Endothelial cell of umbilical vein (primary cell): ENCODE measurements around the gene SLC25A17. TPM values are rescaled to one million over a fixed set of nuclear protein-coding genes. Genes with fewer than 3 reads are reported as not detected.

Experiments
- BruUV-seq: library from RNA; stranded (reverse); fragments of 400-500 nt; replicated peaks from 2 replicates; lab custom pipeline; 2021; lab: Mats Ljungman, UMichigan
- CTCF ChIA-PET: fragments of 300-600, 350-600 bp; sonication (Branson Sonifier 250); formaldehyde crosslinking; loops from one replicate; lab custom pipeline; 2021; ENCODE audit warnings: antibody characterized with exemption, inconsistent platforms; lab: Charles Lee
- POLR2A ChIA-PET: fragments of 300-600, 350-600 bp; sonication (Branson Sonifier 250); formaldehyde crosslinking; loops from one replicate; lab custom pipeline; 2021; ENCODE audit warnings: antibody characterized with exemption, inconsistent platforms; lab: Charles Lee
- DNase-seq: peaks from one replicate; pipeline ENCODE4 v3.0.0-alpha.2; 2011; ENCODE audit warnings: low read depth, low spot score
- FAIRE-seq: peaks from 2 replicates; lab custom pipeline; 2011; peaks lifted over from hg19 to GRCh38; lab: Jason Lieb, UNC
- H2AFZ ChIP-seq: 2 replicates; pipeline ENCODE4 v1.6.0; 2012; ENCODE audit warnings: low read depth, low read length, control low read depth, inconsistent platforms
- H3K27ac ChIP-seq: 2 replicates; pipeline ENCODE4 v1.5.1; 2011; ENCODE audit warnings: low read depth, mild to moderate bottlenecking, control low read depth, low read length, moderate library complexity; ENCODE audit not compliant: insufficient read depth
- H3K27me3 ChIP-seq, 2 experiments: 2 replicates each; pipeline versions ENCODE4 v1.6.0 to v1.6.1; 2011; ENCODE audit warnings: low read length in 2 of 2, mixed read lengths in 1 of 2; ENCODE audit not compliant: control insufficient read depth in 2 of 2, insufficient read depth in 2 of 2
- H3K36me3 ChIP-seq, 2 experiments: 2 replicates in 1 of 2; 3 replicates in 1 of 2; pipeline ENCODE4 v1.5.1; 2011; ENCODE audit warnings: low read length in 2 of 2, mild to moderate bottlenecking in 1 of 2, moderate library complexity in 1 of 2; ENCODE audit not compliant: control insufficient read depth in 2 of 2, insufficient read depth in 2 of 2; ENCODE audit errors: extremely low read depth in 1 of 2
- H3K4me1 ChIP-seq: 3 replicates; pipeline ENCODE4 v1.5.1; 2011; ENCODE audit warnings: mild to moderate bottlenecking, low read length; ENCODE audit not compliant: control insufficient read depth, insufficient read depth; ENCODE audit errors: extremely low read depth
- H3K4me2 ChIP-seq: 2 replicates; pipeline ENCODE4 v1.6.1; 2011; ENCODE audit warnings: low read length, control low read depth, mixed read lengths; ENCODE audit not compliant: insufficient read depth
- H3K4me3 ChIP-seq, 3 experiments: fragments of 200-600 bp in 1 of 3; sonication (generic), shearing (Covaris generic) in 1 of 3; replicated peaks in 1 of 3; 2 replicates each; pipeline ENCODE4 v1.5.1; 2011 to 2016; ENCODE audit warnings: control low read depth in 3 of 3, low read length in 3 of 3, mild to moderate bottlenecking in 2 of 3, inconsistent platforms in 1 of 3, low read depth in 1 of 3, moderate library complexity in 1 of 3; ENCODE audit not compliant: insufficient read depth in 1 of 3
- H3K79me2 ChIP-seq: 2 replicates; pipeline ENCODE4 v1.6.0; 2012; ENCODE audit warnings: low read length, inconsistent platforms; ENCODE audit not compliant: control insufficient read depth, insufficient read depth
- H3K9ac ChIP-seq: replicated peaks from 2 replicates; pipeline ENCODE3; 2011; ENCODE audit warnings: low read length, control low read depth; ENCODE audit not compliant: insufficient read depth; ENCODE audit errors: extremely low read depth
- H3K9me1 ChIP-seq: replicated peaks from 3 replicates; pipeline ENCODE4 v1.6.0; 2011; ENCODE audit warnings: mild to moderate bottlenecking, low read length; ENCODE audit not compliant: control insufficient read depth, insufficient read depth; ENCODE audit errors: extremely low read depth
- H3K9me3 ChIP-seq: replicated peaks from 2 replicates; pipeline ENCODE4 v1.5.1; 2012; ENCODE audit warnings: low read length, inconsistent platforms; ENCODE audit not compliant: control insufficient read depth, insufficient read depth
- H4K20me1 ChIP-seq: replicated peaks from 2 replicates; pipeline ENCODE3; 2011; ENCODE audit warnings: mild to moderate bottlenecking, low read length; ENCODE audit not compliant: control insufficient read depth, insufficient read depth; ENCODE audit errors: extremely low read depth
- EZH2 ChIP-seq: IDR thresholded peaks from 2 replicates; pipeline ENCODE4 v1.6.1; 2012; ENCODE audit warnings: borderline replicate concordance, low read depth, mild to moderate bottlenecking, moderate library complexity, low read length, inconsistent platforms; ENCODE audit not compliant: severe bottlenecking
- FOS ChIP-seq: IDR thresholded peaks from 2 replicates; pipeline ENCODE4 v1.6.1; 2011; ENCODE audit warnings: mild to moderate bottlenecking, low read length, moderate library complexity, borderline replicate concordance; ENCODE audit not compliant: insufficient read depth
- GATA2 ChIP-seq: IDR thresholded peaks from 2 replicates; pipeline ENCODE4 v1.7.0; 2011; ENCODE audit warnings: low read depth, mild to moderate bottlenecking, moderate library complexity, mixed read lengths, low read length; ENCODE audit not compliant: insufficient read length, insufficient read depth
- JUN ChIP-seq: IDR thresholded peaks from 2 replicates; pipeline ENCODE4 v1.6.1; 2011; ENCODE audit warnings: borderline replicate concordance, low read depth; ENCODE audit not compliant: insufficient read length, insufficient read depth
- MYC ChIP-seq: IDR thresholded peaks from one replicate; pipeline ENCODE4 v1.6.1; 2011; ENCODE audit warnings: mild to moderate bottlenecking, low read depth, low read length
- POLR2A ChIP-seq: IDR thresholded peaks from 2 replicates; pipeline ENCODE4 v1.6.1; 2012; ENCODE audit warnings: low read depth, mild to moderate bottlenecking, control low read depth, low read length
- POLR2AphosphoS5 ChIP-seq: IDR thresholded peaks from 2 replicates; pipeline ENCODE4 v1.6.1; 2012; ENCODE audit warnings: low read depth, mild to moderate bottlenecking, control low read depth, low read length, moderate library complexity; ENCODE audit not compliant: insufficient read depth
- dilution Hi-C: fragments of 300-500 bp; cut with MboI; formaldehyde crosslinking; loops from one replicate; pipeline ENCODE4 v1.15.0; 2019; ENCODE audit warnings: low sequenced_read_pairs; ENCODE audit not compliant: extremely low pct_ligation_motif_present
- intact Hi-C: fragments of 100-400 bp; cut with micrococcal nuclease; formaldehyde crosslinking; loops from one replicate; pipeline ENCODE4 v1.10.0; 2022
- polyA plus RNA-seq, 4 experiments: library from polyadenylated mRNA; depleted of rRNA in 3 of 4; stranded (reverse) in 3 of 4; unstranded in 1 of 4; fragments of >200 nt; gene quantifications; 2 replicates each; pipeline versions ENCODE4 v1.2.1 to v1.2.3, GENCODE V29; 2011 to 2012; ENCODE audit warnings: missing spikeins in 1 of 4
- total RNA-seq: library from RNA; stranded (reverse); gene quantifications from 2 replicates; pipeline ENCODE4 v1.2.3, GENCODE V29; 2021
- TF ChIP-seq, protein P1 (sequence below): IDR thresholded peaks from 2 replicates; pipeline ENCODE4 v1.6.1; 2011; ENCODE audit not compliant: insufficient read depth, insufficient read length
- TF ChIP-seq, protein P2 (sequence below), 2 donors: IDR thresholded peaks; 1 replicate in 1 of 2; 2 replicates in 1 of 2; pipeline ENCODE4 v1.5.1; 2011; ENCODE audit warnings: low read length in 2 of 2, mild to moderate bottlenecking in 2 of 2, moderate library complexity in 2 of 2, control low read depth in 1 of 2, inconsistent platforms in 1 of 2, low read depth in 1 of 2; ENCODE audit not compliant: insufficient read depth in 1 of 2; ENCODE audit errors: extremely low read depth in 1 of 2

Gene SLC25A17
- total and polyA plus RNA-seq, 2 donors (not counting 3 experiments of a cell fraction or from before 2014, with no cell fraction given): 12.2 to 25.8 TPM

DNA sequence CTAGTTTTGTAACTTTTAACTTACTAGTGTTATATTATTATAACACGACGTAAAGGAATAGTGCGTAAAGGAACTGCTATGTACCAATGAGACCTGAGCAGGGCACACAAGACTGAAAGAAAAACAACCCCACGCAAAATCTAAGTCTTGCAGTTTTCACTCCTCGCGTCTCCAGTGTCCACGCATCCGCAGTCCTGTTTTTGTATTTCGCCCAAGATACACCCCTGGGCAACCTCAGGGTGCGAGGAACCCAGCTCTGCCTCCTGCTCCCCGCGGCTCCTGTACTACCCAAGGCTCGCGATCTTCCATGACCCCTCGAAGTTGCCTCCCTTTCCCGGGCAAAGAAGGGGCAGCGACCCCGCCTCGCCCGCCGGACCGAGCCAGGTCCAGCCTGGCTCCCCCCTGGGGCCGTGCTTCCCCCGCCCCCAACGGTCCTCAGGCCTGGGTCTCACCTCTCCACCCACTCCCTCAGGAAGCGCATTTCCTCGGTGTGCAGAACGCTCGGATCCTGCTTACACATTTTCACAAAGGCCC, 36.9 kb upstream of the SLC25A17 start:
- TF ChIP-seq, protein P1, sequence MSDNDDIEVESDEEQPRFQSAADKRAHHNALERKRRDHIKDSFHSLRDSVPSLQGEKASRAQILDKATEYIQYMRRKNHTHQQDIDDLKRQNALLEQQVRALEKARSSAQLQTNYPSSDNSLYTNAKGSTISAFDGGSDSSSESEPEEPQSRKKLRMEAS: no peak
- TF ChIP-seq POLR2A: no peak
- no peak for TF ChIP-seq GATA2
- TF ChIP-seq, protein P2, sequence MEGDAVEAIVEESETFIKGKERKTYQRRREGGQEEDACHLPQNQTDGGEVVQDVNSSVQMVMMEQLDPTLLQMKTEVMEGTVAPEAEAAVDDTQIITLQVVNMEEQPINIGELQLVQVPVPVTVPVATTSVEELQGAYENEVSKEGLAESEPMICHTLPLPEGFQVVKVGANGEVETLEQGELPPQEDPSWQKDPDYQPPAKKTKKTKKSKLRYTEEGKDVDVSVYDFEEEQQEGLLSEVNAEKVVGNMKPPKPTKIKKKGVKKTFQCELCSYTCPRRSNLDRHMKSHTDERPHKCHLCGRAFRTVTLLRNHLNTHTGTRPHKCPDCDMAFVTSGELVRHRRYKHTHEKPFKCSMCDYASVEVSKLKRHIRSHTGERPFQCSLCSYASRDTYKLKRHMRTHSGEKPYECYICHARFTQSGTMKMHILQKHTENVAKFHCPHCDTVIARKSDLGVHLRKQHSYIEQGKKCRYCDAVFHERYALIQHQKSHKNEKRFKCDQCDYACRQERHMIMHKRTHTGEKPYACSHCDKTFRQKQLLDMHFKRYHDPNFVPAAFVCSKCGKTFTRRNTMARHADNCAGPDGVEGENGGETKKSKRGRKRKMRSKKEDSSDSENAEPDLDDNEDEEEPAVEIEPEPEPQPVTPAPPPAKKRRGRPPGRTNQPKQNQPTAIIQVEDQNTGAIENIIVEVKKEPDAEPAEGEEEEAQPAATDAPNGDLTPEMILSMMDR (IDR thresholded peaks at IDR 0.05; ENCODE audit: extremely low read depth in 1 of 2, insufficient read depth in 1 of 2, low read depth in 1 of 2, low read length in 2 of 2): no peak
- TF ChIP-seq POLR2AphosphoS5: no peak
- no peak for TF ChIP-seq MYC
- no peak for TF ChIP-seq FOS
- TF ChIP-seq EZH2: no peak
- TF ChIP-seq JUN: no peak
- Histone ChIP-seq H3K4me1 (peaks cover 27% of the 10 kb centered on the region), H3K4me3 (peak overlapping the region; percentile 76 to 99 (median 94)), H3K79me2 (peaks cover 74% of the 10 kb centered on the region), H3K9me1 (no peaks in the 10 kb centered on the region), H3K9me3 (no peaks in the 10 kb centered on the region), H2AFZ (peak overlapping the region; percentile 60), H4K20me1 (peaks cover 6% of the 10 kb centered on the region), H3K36me3 (no peaks in the 10 kb centered on the region), H3K9ac (peak overlapping the region; percentile 86), H3K27me3 (no peaks in the 10 kb centered on the region), H3K27ac (peak overlapping the region; percentile 93), H3K4me2 (peak overlapping the region; percentile 97)
- POLR2A ChIA-PET: interaction anchor here (0.8 kb wide), 1 partner anchor 66 kb away, joined by 11 read pairs; no protein-coding TSS in a partner anchor
- BruUV-seq: no TSS peak
- DNase-seq (peak; percentile 70), FAIRE-seq (no peak)
- dilution Hi-C loops (no loop called here), intact Hi-C loops (loop anchor here (1.0 to 2.0 kb wide), 3 partner anchors 37 to 95 kb away; partner anchors contain the start of genes RBX1 and SLC25A17)
- CTCF ChIA-PET: interaction anchor here (0.6 to 1.5 kb wide), 2 partner anchors 43 to 296 kb away, joined by 3 to 7 read pairs; no protein-coding TSS in a partner anchor
